ENCODE results near the gene KRTDAP.

The KRTDAP gene

GRCh38 chr19:35512831-35513627 lies 22.8 kb upstream of the KRTDAP start:
- DNase-seq, result no peak

GRCh38 chr19:35511337-35511736 lies 21.1 kb upstream of the KRTDAP start:
- no peak for DNase-seq

GRCh38 chr19:35510626-35510964 lies 20.3 kb upstream of the KRTDAP start:
- no peak for DNase-seq

GRCh38 chr19:35509861-35510625 lies 19.8 kb upstream of the KRTDAP start:
- DNase-seq, result peak; percentile 46

- DNase-seq, result peak; percentile 9
Observed at GRCh38 chr19:35509018-35509652, 18.9 kb upstream of the KRTDAP start.

- no peak for DNase-seq
Observed at GRCh38 chr19:35508129-35508528, 17.9 kb upstream of the KRTDAP start.

- no peak for DNase-seq
Observed at GRCh38 chr19:35507561-35507960, 17.3 kb upstream of the KRTDAP start.

GRCh38 chr19:35506011-35506410 lies 15.7 kb upstream of the KRTDAP start:
- DNase-seq, result no peak

- DNase-seq, result no peak
Observed at GRCh38 chr19:35502751-35503150, 12.5 kb upstream of the KRTDAP start.

- DNase-seq, result no peak
Observed at GRCh38 chr19:35501684-35502083, 11.4 kb upstream of the KRTDAP start.

- DNase-seq, result no peak
Observed at GRCh38 chr19:35500611-35501010, 10.3 kb upstream of the KRTDAP start.

- no peak for DNase-seq
Observed at GRCh38 chr19:35498984-35499527, 8.8 kb upstream of the KRTDAP start.

GRCh38 chr19:35498220-35498619 lies 8.0 kb upstream of the KRTDAP start:
- no peak for DNase-seq

GRCh38 chr19:35497406-35497805 lies 7.1 kb upstream of the KRTDAP start:
- DNase-seq, result no peak

- peak; percentile 54 for DNase-seq
Observed at GRCh38 chr19:35495107-35496064, 5.1 kb upstream of the KRTDAP start.

- DNase-seq, result no peak
Observed at GRCh38 chr19:35493971-35494370, 3.7 kb upstream of the KRTDAP start.

GRCh38 chr19:35491836-35492360 lies 1.6 kb upstream of the KRTDAP start:
- no peak for DNase-seq

GRCh38 chr19:35488677-35489076 lies 1.6 kb downstream of the KRTDAP start:
- no peak for DNase-seq

GRCh38 chr19:35487656-35488182 lies 2.5 kb downstream of the KRTDAP start:
- no peak for DNase-seq

GRCh38 chr19:35486268-35486708 lies 4.0 kb downstream of the KRTDAP start:
- no peak for DNase-seq

GRCh38 chr19:35484252-35485036 lies 5.8 kb downstream of the KRTDAP start:
- no peak for DNase-seq

Measured in hematopoietic multipotent progenitor cell treated with erythropoietin and hydrocortisone succinate and interleukin-3 and kit ligand, for 8 days (in vitro differentiated cells).